Neural progenitor cell (in vitro differentiated cells): ENCODE results near the gene TCFL5.

ENCODE experiments used
- EZH2 ChIP-seq: fragments of 200-600 bp; sonication (generic); IDR thresholded peaks from 2 replicates; pipeline ENCODE4 v1.6.1; 2017; ENCODE audit warnings: antibody characterized with exemption, mild to moderate bottlenecking, moderate library complexity
- EZH2phosphoT487 ChIP-seq: fragments of 200-600 bp; sonication (generic); IDR thresholded peaks from 2 replicates; pipeline ENCODE4 v1.6.1; 2017; ENCODE audit warnings: antibody characterized with exemption
- TF ChIP-seq, protein P1 (sequence below): fragments of 200-600 bp; sonication (generic); IDR thresholded peaks from 2 replicates; pipeline ENCODE4 v1.5.1; 2017; ENCODE audit warnings: antibody characterized with exemption, mild to moderate bottlenecking

GRCh38 chr20:62821726-62822210 lies 39.9 kb downstream of the TCFL5 start:
- TF ChIP-seq, protein P1, sequence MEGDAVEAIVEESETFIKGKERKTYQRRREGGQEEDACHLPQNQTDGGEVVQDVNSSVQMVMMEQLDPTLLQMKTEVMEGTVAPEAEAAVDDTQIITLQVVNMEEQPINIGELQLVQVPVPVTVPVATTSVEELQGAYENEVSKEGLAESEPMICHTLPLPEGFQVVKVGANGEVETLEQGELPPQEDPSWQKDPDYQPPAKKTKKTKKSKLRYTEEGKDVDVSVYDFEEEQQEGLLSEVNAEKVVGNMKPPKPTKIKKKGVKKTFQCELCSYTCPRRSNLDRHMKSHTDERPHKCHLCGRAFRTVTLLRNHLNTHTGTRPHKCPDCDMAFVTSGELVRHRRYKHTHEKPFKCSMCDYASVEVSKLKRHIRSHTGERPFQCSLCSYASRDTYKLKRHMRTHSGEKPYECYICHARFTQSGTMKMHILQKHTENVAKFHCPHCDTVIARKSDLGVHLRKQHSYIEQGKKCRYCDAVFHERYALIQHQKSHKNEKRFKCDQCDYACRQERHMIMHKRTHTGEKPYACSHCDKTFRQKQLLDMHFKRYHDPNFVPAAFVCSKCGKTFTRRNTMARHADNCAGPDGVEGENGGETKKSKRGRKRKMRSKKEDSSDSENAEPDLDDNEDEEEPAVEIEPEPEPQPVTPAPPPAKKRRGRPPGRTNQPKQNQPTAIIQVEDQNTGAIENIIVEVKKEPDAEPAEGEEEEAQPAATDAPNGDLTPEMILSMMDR: no peak
- TF ChIP-seq EZH2 (no peak), EZH2phosphoT487 (no peak)
